Hepatocyte (in vitro differentiated cells): ENCODE measurements around the gene CARM1. TPM values are rescaled to one million over a fixed set of nuclear protein-coding genes. Genes with fewer than 3 reads are reported as not detected.

Experiments
- DNase-seq: peaks from one replicate; pipeline ENCODE4 v3.0.0-alpha.2; 2016; ENCODE audit warnings: low spot score
- H2AFZ ChIP-seq: fragments of 200-600 bp; sonication (generic); 2 replicates; pipeline ENCODE4 v1.6.0; 2016; ENCODE audit warnings: antibody characterized with exemption, mild to moderate bottlenecking
- H3K27ac ChIP-seq: fragments of 200-600 bp; sonication (generic); 2 replicates; pipeline ENCODE4 v1.5.1; 2016; ENCODE audit warnings: mild to moderate bottlenecking
- H3K27me3 ChIP-seq: fragments of 200-600 bp; sonication (generic); 2 replicates; pipeline ENCODE4 v1.6.1; 2016
- H3K36me3 ChIP-seq: fragments of 200-600 bp; sonication (generic); replicated peaks from 2 replicates; pipeline ENCODE4 v1.5.1; 2016; ENCODE audit warnings: low read depth; ENCODE audit not compliant: insufficient read depth
- H3K4me1 ChIP-seq: fragments of 200-600 bp; sonication (generic); 2 replicates; pipeline ENCODE4 v1.5.1; 2016; ENCODE audit warnings: mild to moderate bottlenecking, moderate library complexity; ENCODE audit not compliant: insufficient read depth
- H3K4me2 ChIP-seq: fragments of 200-600 bp; sonication (generic); 2 replicates; pipeline ENCODE4 v1.6.0; 2016
- H3K4me3 ChIP-seq: fragments of 200-600 bp; sonication (generic); 2 replicates; pipeline ENCODE4 v1.5.1; 2016; ENCODE audit warnings: mild to moderate bottlenecking
- H3K79me2 ChIP-seq: fragments of 200-600 bp; sonication (generic); 2 replicates; pipeline ENCODE4 v1.6.0; 2017; ENCODE audit warnings: mild to moderate bottlenecking
- H3K9me2 ChIP-seq: fragments of 200-600 bp; sonication (generic); replicated peaks from 2 replicates; pipeline ENCODE4 v1.6.0; 2017; ENCODE audit warnings: mild to moderate bottlenecking; ENCODE audit not compliant: insufficient read depth
- H3K9me3 ChIP-seq: fragments of 200-600 bp; sonication (generic); 2 replicates; pipeline ENCODE4 v1.5.1; 2016; ENCODE audit warnings: low read depth, mild to moderate bottlenecking
- H4K20me1 ChIP-seq: fragments of 200-600 bp; sonication (generic); 2 replicates; pipeline ENCODE4 v1.6.0; 2016; ENCODE audit warnings: mild to moderate bottlenecking; ENCODE audit not compliant: insufficient read depth, poor library complexity, severe bottlenecking
- CTCF ChIP-seq: fragments of 200-600 bp; sonication (generic); IDR thresholded peaks from 2 replicates; pipeline ENCODE4 v1.5.1; 2016; ENCODE audit warnings: antibody characterized with exemption, mild to moderate bottlenecking; ENCODE audit not compliant: poor library complexity
- EZH2 ChIP-seq: fragments of 200-600 bp; sonication (generic); IDR thresholded peaks from 2 replicates; pipeline ENCODE4 v1.6.1; 2016; ENCODE audit warnings: antibody characterized with exemption, mild to moderate bottlenecking, borderline replicate concordance
- EZH2phosphoT487 ChIP-seq: fragments of 200-600 bp; sonication (generic); IDR thresholded peaks from one replicate; pipeline ENCODE4 v1.6.1; 2018; ENCODE audit warnings: antibody characterized with exemption, mild to moderate bottlenecking, low read depth, moderate library complexity; ENCODE audit not compliant: unreplicated experiment, severe bottlenecking
- WGBS: methylation state at CpG from one replicate; pipeline ENCODE4 v1.1.6; 2016; ENCODE audit warnings: low lambda C conversion rate; ENCODE audit errors: missing lambda C conversion rate; 5-methylcytosine and 5-hydroxymethylcytosine counted together
- polyA plus RNA-seq: library from polyadenylated mRNA; unstranded; fragments of >200 nt; fragmentation: Nextera tagmentation; extraction: Ambion mirVana; gene quantifications from 2 replicates; pipeline ENCODE4 v1.2.1, GENCODE V29; 2016
- total RNA-seq: library from RNA; depleted of rRNA; stranded (reverse); fragments of >200 nt; gene quantifications from 2 replicates; pipeline ENCODE4 v1.2.3, GENCODE V29; 2014

The CARM1 gene
- total and polyA plus RNA-seq, 2 experiments from 2014 or later, result 34.3 to 45.7 TPM

- Histone ChIP-seq H3K27ac (no peak overlapping the region), H2AFZ (no peak overlapping the region), H3K36me3 (no peaks in the 10 kb centered on the region), H3K9me3 (no peaks in the 10 kb centered on the region), H3K9me2 (no peaks in the 10 kb centered on the region), H4K20me1 (peaks cover 40% of the 10 kb centered on the region), H3K4me3 (no peak overlapping the region), H3K27me3 (no peaks in the 10 kb centered on the region), H3K4me1 (peaks cover 23% of the 10 kb centered on the region), H3K79me2 (peaks cover 95% of the 10 kb centered on the region), H3K4me2 (no peak overlapping the region)
- TF ChIP-seq EZH2phosphoT487 (no peak), CTCF (no peak), EZH2 (no peak)
- WGBS, result 93% methylated on average over 4 of the region's 4 CpGs
- no peak for DNase-seq
These were observed 18.5 kb downstream of the CARM1 start for GRCh38 chr19:10889880-10890279.

- 66% methylated on average over 21 of the region's 21 CpGs for WGBS
- no peaks in the 10 kb centered on the region for H3K9me3 ChIP-seq
- no peak for TF ChIP-seq EZH2
- TF ChIP-seq EZH2phosphoT487, result no peak
- TF ChIP-seq CTCF, result no peak
- peaks cover 14% of the 10 kb centered on the region for H3K4me1 ChIP-seq
- no peaks in the 10 kb centered on the region for H3K27me3 ChIP-seq
- peak overlapping the region; percentile 66 for H3K4me2 ChIP-seq
- H3K36me3 ChIP-seq, result no peaks in the 10 kb centered on the region
- H3K27ac ChIP-seq, result peak overlapping the region; percentile 94
- peaks cover 94% of the 10 kb centered on the region for H3K79me2 ChIP-seq
- H3K4me3 ChIP-seq, result no peak overlapping the region
- H4K20me1 ChIP-seq, result peaks cover 49% of the 10 kb centered on the region
- H2AFZ ChIP-seq, result no peak overlapping the region
- peak; percentile 66 for DNase-seq
- H3K9me2 ChIP-seq, result no peaks in the 10 kb centered on the region
These were observed 20.2 kb downstream of the CARM1 start for GRCh38 chr19:10891405-10892086.

- Histone ChIP-seq H3K79me2 (peaks cover 94% of the 10 kb centered on the region), H3K4me2 (peak overlapping the region; percentile 66), H3K9me2 (no peaks in the 10 kb centered on the region), H3K9me3 (no peaks in the 10 kb centered on the region), H3K4me1 (peaks cover 14% of the 10 kb centered on the region), H3K4me3 (no peak overlapping the region), H4K20me1 (peaks cover 49% of the 10 kb centered on the region), H3K27me3 (no peaks in the 10 kb centered on the region), H3K36me3 (no peaks in the 10 kb centered on the region), H3K27ac (peak overlapping the region; percentile 94), H2AFZ (no peak overlapping the region)
- DNase-seq, result no peak
- WGBS, result 86% methylated on average over 13 of the region's 13 CpGs
- TF ChIP-seq EZH2phosphoT487 (no peak), EZH2 (no peak), CTCF (no peak)
These were observed 20.9 kb downstream of the CARM1 start for GRCh38 chr19:10892256-10892655.
